Myocyte (in vitro differentiated cells): Measurements from ENCODE around the gene FAM81A. TPM values are rescaled to one million over a fixed set of nuclear protein-coding genes. Genes with fewer than 3 reads are reported as not detected.

ENCODE experiments used
- DNase-seq: peaks from one replicate; pipeline ENCODE4 v3.0.0-alpha.2; 2012; ENCODE audit warnings: low read depth
- total RNA-seq: library from RNA; depleted of rRNA; stranded (reverse); fragments of >200 nt; gene quantifications from 2 replicates; pipeline ENCODE4 v1.2.3, GENCODE V29; 2014

The FAM81A gene
- total RNA-seq, 1 donor from 2014 or later, result 1.8 TPM

DNA sequence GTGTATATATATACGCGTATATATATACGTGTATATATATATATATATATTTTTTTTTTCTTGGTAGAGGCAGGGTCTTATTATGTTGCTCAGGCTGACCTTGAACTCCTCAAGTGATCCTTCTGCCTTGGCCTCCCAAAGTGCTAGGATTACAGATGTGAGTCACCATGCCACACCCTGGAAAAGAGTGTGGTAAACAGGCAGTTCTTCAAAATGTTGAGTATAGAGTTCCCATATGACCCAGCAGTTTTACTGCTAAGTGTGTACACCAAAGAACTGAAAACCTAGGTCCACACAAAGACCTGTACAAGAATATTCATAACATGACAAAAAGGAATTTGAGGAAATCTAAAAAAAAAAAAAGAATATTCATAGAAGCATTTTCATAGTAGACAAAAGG, 101.8 kb downstream of the FAM81A start:
- peak; percentile 14 for DNase-seq

DNA sequence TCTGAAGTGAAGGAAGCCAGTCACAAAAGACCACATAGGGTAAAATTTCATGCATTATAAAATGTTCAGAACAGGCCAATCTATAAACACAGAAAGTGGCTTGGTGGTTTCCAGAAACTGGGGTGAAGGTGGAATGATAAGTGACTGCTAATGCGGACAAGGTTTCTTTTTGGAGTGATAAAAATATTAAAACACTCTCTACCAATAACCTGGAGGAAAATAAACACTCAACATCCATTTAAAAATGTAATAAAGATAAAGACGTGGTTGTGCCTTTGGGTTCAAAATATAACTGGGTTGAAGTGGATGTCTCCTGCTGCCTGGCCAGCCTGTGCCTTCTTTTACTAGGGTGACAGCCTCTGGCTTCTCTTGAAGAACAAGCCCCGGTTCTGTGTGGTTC, 102.7 kb downstream of the FAM81A start:
- DNase-seq, result no peak

DNA sequence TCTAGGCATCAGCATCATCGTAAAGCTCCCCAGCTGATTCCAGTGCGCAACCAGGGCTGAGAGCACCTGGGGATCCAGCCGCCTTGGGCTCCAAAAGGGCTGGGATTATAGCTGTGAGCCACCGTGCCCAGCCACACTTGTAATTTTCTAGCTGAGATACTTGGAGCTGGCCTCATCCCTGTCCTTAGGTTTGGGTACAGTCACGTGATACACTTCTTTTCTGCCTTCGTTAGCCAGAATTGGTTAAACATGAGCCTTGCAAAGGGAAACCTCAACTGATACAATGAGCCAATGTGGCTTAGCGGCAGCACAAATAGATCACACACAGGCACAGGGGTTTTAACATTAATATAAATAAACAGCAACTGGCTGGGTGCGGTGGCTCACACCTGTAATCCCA, 103.8 kb downstream of the FAM81A start:
- DNase-seq, result no peak

DNA sequence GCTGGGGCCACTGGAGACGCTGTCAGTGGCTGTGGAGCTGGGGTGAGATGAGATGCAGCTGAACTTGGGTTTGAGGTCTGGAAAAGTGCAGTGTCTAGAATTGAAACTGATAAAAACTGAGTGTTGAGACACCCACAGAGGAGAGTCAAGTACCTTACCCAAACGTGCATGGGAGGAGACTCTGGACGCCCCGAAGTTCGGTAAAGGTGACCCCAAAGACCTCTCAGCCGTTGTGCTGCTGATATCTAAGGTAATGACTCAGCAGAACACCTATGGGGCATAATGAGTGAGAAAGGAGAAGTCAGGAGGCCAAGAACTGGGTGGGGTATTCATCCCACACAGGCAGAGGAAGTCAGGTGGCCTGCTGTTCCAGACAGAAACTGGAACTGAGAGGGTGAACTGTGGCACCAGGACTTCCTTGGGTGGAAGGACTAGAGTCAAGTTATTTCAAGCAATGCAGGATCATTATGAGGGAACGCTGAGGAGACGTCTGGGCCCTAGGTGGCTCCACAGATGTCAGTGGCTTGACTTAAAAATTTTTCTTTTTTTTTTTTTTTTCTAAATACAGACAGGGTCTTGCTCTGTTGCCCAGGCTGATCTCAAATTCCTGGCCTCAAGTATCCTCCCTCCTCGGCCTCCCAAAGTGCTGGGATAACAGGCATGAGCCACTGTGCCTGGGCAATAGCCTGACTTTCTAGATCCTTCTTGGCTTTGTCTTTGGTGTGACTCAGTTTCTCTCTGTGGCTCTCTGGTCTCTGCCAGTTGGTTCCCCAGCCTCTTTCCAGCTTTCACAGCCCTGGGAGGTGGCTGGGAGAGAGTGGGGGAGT, 105.9 kb downstream of the FAM81A start:
- DNase-seq, result no peak

DNA sequence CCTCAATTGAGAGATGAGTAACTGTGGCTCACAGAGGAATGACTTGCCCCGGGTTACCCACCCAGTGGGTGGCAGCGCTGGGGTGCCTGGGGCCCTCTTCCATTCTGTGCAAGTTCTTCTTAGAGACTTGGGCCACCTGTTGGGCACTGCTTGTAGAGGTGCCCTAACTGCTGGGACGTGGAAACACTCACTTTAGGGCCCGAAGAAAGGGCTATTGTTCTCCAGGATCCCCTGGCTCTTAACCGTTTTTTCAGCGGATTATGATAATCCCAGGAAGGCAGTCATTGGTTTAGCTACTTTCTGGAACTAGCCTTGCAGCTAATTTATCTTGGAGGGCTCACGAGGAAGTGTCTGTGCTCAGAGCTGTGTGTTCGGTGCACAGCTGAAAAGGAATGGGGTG, 107.6 kb downstream of the FAM81A start:
- DNase-seq, result no peak

DNA sequence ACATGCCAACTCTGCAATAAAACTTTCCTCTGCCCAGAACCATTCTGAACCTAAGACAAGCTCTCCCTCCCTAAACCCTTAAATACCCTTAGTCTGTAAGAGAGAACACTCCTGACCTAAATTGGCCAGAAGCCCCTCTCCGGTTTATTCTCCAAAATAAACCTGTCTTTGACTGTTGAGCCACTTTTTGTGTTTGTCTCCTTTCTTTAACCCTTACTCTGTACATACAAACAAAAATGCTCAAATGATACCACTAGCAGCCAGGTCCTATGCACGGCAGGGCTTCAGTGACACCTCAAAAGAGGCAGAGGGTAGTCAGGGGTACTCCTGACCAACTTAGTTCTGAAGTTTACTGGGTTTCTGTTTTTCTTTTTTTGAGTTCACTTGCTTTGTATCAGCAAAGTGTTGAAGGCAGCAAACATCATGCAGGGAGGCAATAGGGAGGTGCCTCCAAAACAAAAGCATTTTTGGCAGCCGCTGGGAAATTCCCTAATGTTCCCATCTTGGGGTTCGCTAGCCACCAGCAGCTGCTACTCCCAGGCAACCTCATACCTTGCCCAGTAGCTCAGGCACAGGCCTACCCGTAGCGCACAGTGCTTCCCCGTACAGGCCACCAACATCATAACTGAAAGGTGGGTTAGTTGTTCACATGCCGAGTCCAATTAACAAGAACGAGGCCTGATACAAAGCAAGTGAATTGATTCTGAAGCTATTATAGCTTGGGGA, 110.7 kb downstream of the FAM81A start:
- no peak for DNase-seq

DNA sequence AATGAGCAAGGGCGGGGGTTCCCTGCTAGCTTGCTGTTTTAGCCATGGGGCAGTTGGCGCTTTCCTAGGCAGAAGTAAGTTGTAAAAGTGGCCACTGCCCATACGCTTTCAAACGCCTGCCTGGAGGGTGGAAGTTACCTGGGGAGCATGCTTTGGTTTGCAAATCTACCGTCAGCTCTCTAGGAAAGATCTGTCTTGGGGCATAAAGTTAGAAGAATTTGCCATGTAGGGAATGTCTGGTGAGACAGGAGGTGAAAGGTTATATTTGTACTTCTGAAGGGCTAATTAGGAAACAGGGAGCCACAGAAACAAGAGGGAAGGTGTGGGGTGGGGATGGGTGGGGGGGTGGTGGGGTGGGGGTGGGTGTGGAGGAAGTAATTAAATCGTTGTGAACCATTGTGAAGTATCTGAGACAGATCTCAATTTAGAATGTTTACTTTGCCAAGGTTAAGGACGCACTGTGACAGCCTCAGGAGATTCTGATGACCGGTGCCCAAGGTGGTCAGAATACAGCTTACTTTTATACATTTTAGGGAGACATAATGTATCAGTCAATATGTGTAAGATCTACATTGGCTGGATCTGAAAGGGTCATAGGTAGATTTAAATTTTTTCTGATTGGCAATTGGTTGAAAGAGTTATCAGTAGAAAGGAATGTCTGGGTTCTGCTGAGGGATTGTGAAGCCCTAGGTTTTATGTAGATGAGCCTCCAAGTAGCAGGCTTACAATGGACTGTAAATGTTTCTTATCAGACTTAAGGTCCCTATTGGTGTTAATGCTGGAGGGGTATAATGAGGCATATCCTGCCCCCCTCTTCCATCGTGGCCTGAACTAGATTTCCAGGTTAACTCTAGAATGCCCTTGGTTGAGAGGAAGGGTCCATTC, 111.6 kb downstream of the FAM81A start:
- DNase-seq, result no peak

DNA sequence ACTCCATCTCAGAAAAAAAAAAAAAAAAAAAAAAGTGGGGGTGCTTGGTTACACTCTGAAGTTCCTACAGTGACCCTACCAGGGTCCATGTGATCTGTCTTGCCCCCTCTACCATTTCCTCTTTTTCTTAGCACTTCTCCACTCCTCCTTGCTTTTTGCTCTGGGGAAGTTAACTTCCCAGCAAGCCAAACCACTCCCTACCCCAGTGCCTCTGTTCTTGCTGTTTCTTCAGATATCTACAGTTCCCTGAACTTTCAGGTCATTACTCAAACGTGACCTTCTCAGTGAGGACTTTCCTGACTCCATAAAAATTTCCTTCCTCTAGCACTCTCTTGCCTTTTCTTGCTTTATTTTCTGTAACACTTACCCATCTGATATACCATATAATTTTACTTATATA, 112.5 kb downstream of the FAM81A start:
- no peak for DNase-seq

DNA sequence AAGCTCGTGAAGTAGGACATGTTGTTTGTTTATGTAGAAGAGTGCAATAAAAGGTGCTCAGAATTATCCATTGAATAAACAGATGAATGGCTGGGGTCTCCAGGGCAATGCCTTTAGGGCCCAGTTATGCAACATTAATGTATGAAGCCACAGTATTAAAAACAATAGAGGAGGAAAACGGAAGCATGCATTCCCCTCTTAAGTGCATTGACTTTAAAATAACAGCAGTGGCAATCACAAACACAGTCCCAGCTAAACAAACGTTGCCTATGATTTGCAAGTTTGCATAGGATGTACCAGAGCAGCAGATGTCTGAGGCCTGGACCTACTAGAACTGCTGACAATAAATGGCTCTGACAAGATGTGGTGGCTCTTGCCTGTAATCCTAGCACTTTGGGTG, 113.0 kb downstream of the FAM81A start:
- no peak for DNase-seq

DNA sequence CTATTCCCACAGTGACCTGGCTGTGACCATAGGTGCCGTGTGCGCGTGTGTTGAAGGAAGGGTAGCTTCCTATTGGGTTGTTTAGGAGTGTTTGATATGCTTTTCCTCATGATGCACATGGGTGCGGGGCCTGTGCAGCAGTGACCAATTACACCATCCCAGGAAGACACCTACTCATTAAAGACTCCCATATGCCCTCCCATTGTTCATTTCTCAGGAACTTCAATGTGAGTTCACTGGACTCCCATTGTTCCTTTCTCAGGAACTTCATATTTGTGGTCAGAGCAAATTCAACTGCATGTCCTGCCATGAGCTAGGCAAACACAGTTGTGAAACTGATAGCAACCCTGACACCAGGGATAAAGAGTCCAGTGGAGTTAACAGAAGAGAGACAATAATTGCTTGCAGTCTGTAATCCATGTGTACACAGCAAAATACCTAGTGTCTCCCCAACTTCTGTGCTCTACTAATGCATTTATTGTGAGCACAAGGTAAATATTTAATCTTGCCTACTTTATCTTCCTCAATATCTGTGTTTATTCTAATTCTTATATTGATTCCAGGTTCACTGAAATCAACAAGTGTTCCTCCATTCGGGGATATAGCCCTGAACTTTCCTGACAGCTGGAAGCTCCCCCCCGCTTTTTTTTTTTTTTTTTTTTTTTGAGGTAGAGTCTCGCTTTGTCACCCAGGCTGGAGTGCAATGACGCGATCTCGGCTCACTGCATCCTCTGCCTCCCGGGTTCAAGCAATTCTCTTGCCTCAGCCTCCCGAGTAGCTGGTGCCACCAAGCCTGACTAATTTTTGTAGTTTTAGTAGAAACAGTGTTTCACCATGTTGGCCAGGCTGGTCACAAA, 116.1 kb downstream of the FAM81A start:
- DNase-seq, result peak; percentile 62

DNA sequence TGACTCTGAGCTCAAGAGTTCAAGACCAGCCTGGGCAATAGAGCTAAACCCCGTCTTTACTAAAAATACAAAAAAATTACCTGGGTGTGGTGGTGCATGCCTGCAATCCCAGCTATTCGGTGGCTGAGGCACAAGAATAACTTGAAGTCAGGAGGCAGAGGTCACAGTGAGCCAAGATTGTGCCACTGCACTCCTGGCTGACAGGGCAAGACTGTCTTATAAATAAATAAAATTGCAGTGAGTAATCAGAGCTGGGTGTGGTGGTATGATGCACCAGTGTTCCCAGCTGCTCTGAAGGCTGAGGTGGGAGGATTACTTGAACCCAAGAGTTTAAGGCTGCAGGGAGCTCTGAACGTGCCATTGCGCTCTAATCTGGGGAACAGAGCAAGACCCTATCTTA, 117.7 kb downstream of the FAM81A start:
- DNase-seq, result peak; percentile 48

DNA sequence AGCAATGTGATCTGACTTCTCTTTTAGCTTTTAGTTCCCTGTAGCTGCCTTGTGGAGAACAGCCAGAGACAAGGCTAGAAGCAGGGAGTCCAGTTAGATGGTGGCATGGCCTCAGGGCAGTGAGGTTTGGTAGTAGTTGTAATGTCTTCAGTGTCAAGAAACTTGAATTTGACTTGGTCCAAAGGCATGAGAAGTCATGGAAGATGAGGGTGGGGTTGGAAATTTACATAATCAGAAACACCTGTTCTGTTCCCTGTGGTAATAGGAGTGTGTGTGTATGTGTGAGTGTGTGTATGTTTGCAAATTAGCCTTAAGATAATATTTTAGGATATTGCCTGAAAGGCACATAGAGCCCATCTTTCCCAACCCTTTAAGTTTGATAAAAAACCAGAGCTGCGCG, 118.4 kb downstream of the FAM81A start:
- peak; percentile 24 for DNase-seq

DNA sequence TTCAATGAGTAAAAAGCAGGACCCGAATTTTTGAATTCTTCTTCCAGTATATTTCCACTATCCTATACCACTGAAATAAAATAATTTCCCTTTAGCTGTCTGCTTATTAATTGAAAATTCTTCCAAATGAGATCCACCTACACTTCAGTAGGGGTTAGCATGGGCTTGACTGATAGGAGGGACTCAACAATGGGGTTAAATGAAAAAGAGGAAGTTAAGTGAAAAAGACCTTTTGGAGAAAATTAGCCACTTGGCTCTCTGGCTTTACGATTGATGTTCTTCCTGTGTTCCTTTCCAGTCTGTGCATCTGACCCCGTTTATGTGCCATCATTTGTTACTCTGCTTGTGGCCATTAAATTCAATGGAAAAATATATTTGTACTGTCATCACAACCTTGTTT, 119.6 kb downstream of the FAM81A start:
- DNase-seq, result no peak

DNA sequence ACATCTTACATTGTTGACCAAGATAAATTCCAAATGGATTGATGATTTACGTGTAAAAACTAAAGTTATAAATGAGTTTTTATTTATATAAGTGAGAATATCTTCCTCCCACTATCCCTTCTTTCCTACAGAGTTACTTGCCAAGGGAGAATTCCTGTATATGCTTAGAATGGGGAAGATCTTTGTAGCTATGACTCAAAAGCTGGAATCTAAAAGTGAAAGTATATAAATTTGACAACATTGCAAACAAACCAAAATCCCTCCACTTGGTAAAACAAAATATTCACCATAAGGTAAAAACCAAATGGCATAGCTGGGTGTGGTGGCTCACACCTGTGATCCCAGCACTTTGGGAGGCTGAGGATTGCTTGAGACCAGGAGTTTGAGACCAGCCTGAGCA, 120.9 kb downstream of the FAM81A start:
- DNase-seq, result no peak

DNA sequence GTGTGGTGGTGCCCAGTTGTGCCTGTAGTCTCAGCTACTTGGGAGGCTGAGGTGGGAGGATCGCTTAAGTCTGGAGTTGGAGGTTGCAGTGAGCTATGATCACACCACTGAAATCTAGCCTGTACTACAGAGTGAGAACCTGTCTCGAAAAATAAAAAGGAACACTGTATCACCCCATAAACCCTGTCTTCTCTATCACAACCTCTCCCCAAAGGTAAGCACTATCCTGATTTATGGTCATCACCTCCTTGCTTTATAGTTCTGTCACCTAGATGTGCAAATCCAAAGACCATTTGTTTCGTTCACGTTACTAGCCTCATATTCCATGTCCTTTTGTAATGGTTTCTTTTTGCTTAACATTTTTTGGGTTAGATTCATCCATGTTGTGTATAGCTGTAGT, 123.6 kb downstream of the FAM81A start:
- DNase-seq, result no peak

DNA sequence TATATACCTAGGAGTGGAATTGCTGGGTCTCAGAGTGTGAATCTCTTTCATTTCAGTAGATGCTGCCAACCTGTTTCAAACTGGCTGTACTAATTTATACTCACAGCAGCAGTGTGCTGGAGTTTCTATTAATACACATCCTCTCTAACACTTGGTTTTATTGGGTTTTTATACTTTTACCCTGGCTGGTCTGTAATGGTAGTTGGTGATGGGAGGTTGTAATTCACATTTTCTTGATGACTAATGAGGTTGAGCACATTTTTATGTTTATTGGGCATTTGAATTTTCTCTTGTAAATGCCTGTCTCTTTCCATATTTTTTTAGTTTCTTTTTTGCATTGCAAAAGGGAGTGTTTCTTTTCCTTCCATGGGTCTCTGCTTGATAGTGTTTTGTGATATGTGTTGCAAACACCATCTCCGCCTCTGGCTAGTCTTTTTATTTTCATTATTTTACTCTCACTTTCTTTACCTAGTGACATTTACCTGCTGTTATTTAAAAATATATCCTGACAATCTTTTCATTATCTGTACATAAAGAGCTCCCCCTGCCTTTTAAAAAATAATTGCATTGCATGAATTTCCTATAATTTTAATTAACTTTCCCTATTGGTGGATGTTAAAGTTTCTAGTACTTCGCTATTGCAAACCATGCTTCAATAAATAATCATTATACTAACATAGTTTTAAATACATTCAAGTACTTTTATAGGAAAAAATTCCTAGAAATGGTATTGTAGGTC, 124.6 kb downstream of the FAM81A start:
- DNase-seq, result no peak

DNA sequence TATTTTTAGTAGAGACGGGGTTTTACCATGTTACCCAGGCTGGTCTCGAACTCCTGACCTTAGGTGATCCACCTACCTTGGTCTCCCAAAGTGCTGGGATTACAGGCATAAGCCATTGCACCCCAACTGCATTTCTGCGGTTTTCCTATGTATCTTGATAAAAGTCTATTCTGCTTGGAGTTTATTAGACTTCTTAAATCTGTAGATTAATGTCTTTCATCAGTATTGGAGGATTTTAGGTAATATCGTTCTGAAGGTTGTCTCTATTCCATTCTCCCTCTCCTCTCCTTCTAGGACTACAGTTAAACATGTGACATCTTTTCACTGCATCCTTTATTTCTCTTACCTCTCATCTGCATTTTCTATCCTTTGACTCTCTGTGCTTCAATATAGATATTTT, 127.3 kb downstream of the FAM81A start:
- no peak for DNase-seq

DNA sequence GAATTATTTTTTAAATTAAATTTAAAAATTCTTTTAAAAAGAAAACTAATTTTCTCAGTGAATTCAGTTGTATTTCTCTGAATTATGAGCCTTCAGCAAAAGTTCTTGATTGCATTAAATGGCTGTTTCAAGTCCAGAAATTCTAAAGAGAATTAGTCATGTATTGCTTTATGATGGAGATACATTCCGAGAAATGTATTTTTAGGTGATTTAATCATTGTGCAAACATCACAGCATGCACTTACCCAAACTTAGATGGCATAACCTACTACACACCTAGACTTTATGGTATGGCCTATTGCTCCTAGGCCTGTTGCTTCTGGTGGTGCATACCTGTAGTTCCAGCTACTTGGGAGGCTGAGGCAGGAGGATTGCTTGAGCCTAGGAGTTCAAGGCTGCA, 129.3 kb downstream of the FAM81A start:
- no peak for DNase-seq

DNA sequence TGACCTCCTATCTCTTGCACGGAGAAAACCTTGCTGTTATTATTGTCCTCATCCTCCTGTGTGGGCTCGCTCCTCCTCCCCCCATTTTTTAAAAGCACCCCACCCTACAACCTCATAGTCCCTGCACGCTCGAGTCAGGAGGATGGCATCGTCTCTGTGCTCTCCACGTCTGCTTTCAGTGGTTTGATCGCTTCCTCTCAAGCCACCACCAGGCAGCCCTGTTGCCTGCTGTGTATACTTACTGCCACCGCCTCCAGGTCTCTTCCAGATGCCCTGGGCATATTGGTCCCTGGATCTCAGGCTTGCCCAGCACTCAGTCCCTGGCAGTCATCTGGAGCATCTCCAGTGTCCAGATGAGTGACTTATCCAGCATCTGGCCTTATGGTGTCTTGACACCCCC, 131.5 kb downstream of the FAM81A start:
- no peak for DNase-seq

DNA sequence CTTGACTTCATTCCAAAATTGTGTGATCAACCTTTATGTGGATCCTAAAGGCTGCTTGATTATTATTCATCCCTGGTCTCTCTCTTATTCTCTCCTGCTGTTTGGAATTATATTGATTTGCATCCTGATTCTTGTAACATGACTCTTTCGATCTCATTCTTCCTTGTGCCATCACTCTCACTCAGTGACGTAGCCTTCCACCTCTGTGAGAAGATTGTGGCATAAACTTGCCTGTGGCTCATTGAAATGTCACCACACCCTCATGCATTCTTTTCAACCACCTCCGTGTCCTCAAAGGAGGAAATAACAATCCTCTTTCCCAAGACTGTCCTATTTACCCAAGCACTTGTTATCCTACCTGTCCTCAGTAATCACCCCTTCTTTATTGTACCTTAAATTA, 132.3 kb downstream of the FAM81A start:
- DNase-seq, result no peak
